CD14-positive monocyte (primary cell): ENCODE results near the gene SLC17A3. TPM values are rescaled to one million over a fixed set of nuclear protein-coding genes. Genes with fewer than 3 reads are reported as not detected.

Source experiments
- DNase-seq, 3 donors: peaks; one replicate each; pipeline ENCODE4 v3.0.0-alpha.2; 2011 to 2022
- H2AFZ ChIP-seq: 2 replicates; pipeline ENCODE4 v1.6.0; 2012; ENCODE audit warnings: mild to moderate bottlenecking, low read depth, low read length, inconsistent platforms; ENCODE audit not compliant: insufficient read depth, poor library complexity, severe bottlenecking
- H3K27ac ChIP-seq, 2 donors: 1 replicate in 1 of 2; 2 replicates in 1 of 2; pipeline ENCODE4 v1.5.1; 2012 to 2013; ENCODE audit warnings: low read length in 2 of 2, control low read depth in 1 of 2, inconsistent platforms in 1 of 2, low read depth in 1 of 2, mild to moderate bottlenecking in 1 of 2
- H3K27me3 ChIP-seq, 2 donors: one replicate each; pipeline versions ENCODE4 v1.6.0 to v1.6.1; 2011 to 2013; ENCODE audit warnings: low read length in 2 of 2; ENCODE audit not compliant: control insufficient read depth in 2 of 2, insufficient read depth in 2 of 2
- H3K36me3 ChIP-seq, 2 donors: replicated peaks in 1 of 2; 1 replicate in 1 of 2; 2 replicates in 1 of 2; pipeline versions ENCODE4 v1.5.1 to v1.6.1; 2012 to 2013; ENCODE audit warnings: low read length in 2 of 2, control low read depth in 1 of 2, inconsistent platforms in 1 of 2, mild to moderate bottlenecking in 1 of 2; ENCODE audit not compliant: insufficient read depth in 2 of 2, control insufficient read depth in 1 of 2
- H3K4me1 ChIP-seq, 2 donors: 1 replicate in 1 of 2; 2 replicates in 1 of 2; pipeline versions ENCODE4 v1.5.1 to v1.6.1; 2012 to 2013; ENCODE audit warnings: low read length in 2 of 2, control low read depth in 1 of 2, inconsistent platforms in 1 of 2, mild to moderate bottlenecking in 1 of 2, moderate library complexity in 1 of 2; ENCODE audit not compliant: insufficient read depth in 2 of 2, control insufficient read depth in 1 of 2
- H3K4me2 ChIP-seq: replicated peaks from 2 replicates; pipeline ENCODE3; 2012; ENCODE audit warnings: low read length, moderate library complexity, mild to moderate bottlenecking; ENCODE audit not compliant: poor library complexity, severe bottlenecking; ENCODE audit errors: extremely low read depth
- H3K4me3 ChIP-seq, 3 experiments: fragments of 200-600 bp in 1 of 3; sonication (generic) in 1 of 3; replicated peaks in 1 of 3; 1 replicate in 2 of 3; 2 replicates in 1 of 3; pipeline ENCODE4 v1.5.1; 2011 to 2013; ENCODE audit warnings: low read length in 3 of 3, mild to moderate bottlenecking in 3 of 3, control low read depth in 2 of 3, low read depth in 2 of 3, inconsistent platforms in 1 of 3, moderate library complexity in 1 of 3
- H3K79me2 ChIP-seq: 2 replicates; pipeline ENCODE4 v1.6.0; 2012; ENCODE audit warnings: mild to moderate bottlenecking, control low read depth, inconsistent platforms, low read length, moderate library complexity; ENCODE audit not compliant: insufficient read depth
- H3K9ac ChIP-seq: 2 replicates; pipeline ENCODE4 v1.6.0; 2017; ENCODE audit warnings: low read length, mild to moderate bottlenecking; ENCODE audit not compliant: insufficient read depth, poor library complexity, severe bottlenecking
- H3K9me3 ChIP-seq, 2 donors: replicated peaks in 1 of 2; 1 replicate in 1 of 2; 2 replicates in 1 of 2; pipeline versions ENCODE4 v1.5.1 to v1.6.1; 2012 to 2013; ENCODE audit warnings: low read length in 2 of 2, control low read depth in 1 of 2; ENCODE audit not compliant: control insufficient read depth in 1 of 2, insufficient read depth in 1 of 2
- H4K20me1 ChIP-seq: 2 replicates; pipeline ENCODE4 v1.6.0; 2012; ENCODE audit warnings: mild to moderate bottlenecking, low read length, control low read depth, moderate library complexity; ENCODE audit not compliant: insufficient read depth
- H3K27ac Mint-ChIP-seq, 7 donors: one replicate each; pipeline ENCODE4 v1.8.0; 2020; ENCODE audit warnings: mild to moderate bottlenecking in 7 of 7, mixed read lengths in 7 of 7, moderate library complexity in 6 of 7, inconsistent platforms in 2 of 7
- H3K27me3 Mint-ChIP-seq, 3 donors: one replicate each; pipeline ENCODE4 v1.8.0; 2021 to 2022; ENCODE audit warnings: low read depth in 3 of 3, mild to moderate bottlenecking in 3 of 3, mixed read lengths in 3 of 3, moderate library complexity in 3 of 3, inconsistent platforms in 1 of 3
- H3K36me3 Mint-ChIP-seq, 2 donors: one replicate each; pipeline ENCODE4 v1.8.0; 2020; ENCODE audit warnings: mixed read lengths in 2 of 2, inconsistent platforms in 1 of 2, mild to moderate bottlenecking in 1 of 2
- H3K4me1 Mint-ChIP-seq: one replicate; pipeline ENCODE4 v1.8.0; 2020; ENCODE audit warnings: mild to moderate bottlenecking, mixed read lengths
- H3K4me3 Mint-ChIP-seq, 2 donors: one replicate each; pipeline ENCODE4 v1.8.0; 2020; ENCODE audit warnings: mild to moderate bottlenecking in 2 of 2, mixed read lengths in 2 of 2, moderate library complexity in 1 of 2
- H3K9me3 Mint-ChIP-seq, 7 donors: one replicate each; pipeline ENCODE4 v1.8.0; 2020 to 2022; ENCODE audit warnings: mixed read lengths in 7 of 7, mild to moderate bottlenecking in 6 of 7, moderate library complexity in 6 of 7, inconsistent platforms in 2 of 7
- WGBS: methylation state at CpG from one replicate; pipeline ENCODE4 v1.1.5; 2013; ENCODE audit warnings: missing lambda C conversion rate; ENCODE audit not compliant: insufficient coverage; 5-methylcytosine and 5-hydroxymethylcytosine counted together
- intact Hi-C, 2 donors: fragments of 100-400 bp; cut with micrococcal nuclease; formaldehyde crosslinking; loops; one replicate each; pipeline versions ENCODE4 v1.15.0 to v1.15.1; 2023
- polyA plus RNA-seq, 3 donors: library from polyadenylated mRNA; depleted of rRNA in 1 of 3; unstranded in 2 of 3; stranded (reverse) in 1 of 3; fragments of 300-500 nt in 2 of 3; fragments of >200 nt in 1 of 3; fragmentation: Illumina TruSeq in 2 of 3; gene quantifications; 1 replicate in 2 of 3; 2 replicates in 1 of 3; pipeline ENCODE4 v1.2.3, GENCODE V29; 2012 to 2021
- TF ChIP-seq, protein P1 (sequence below): fragments of 200-600 bp; IDR thresholded peaks from one replicate; pipeline ENCODE4 v1.8.0; 2022; ENCODE audit warnings: antibody characterized with exemption, mild to moderate bottlenecking

The SLC17A3 gene
- polyA plus RNA-seq, 3 donors: not detected

GRCh38 chr6:25896252-25896651, 22.2 kb upstream of the SLC17A3 start:
- Histone ChIP-seq H3K27me3 (no peaks in the 10 kb centered on the region), H2AFZ (no peak overlapping the region), H3K36me3 (no peaks in the 10 kb centered on the region), H3K4me1 (no peaks in the 10 kb centered on the region), H3K79me2 (no peaks in the 10 kb centered on the region), H3K4me2 (no peak overlapping the region), H4K20me1 (no peaks in the 10 kb centered on the region), H3K9ac (no peak overlapping the region), H3K4me3 (no peak overlapping the region), H3K9me3 (no peaks in the 10 kb centered on the region), H3K27ac (no peak overlapping the region)
- intact Hi-C loops: no loop called here
- Mint-ChIP-seq H3K4me1 (no peaks in the 10 kb centered on the region), H3K27ac (no peak overlapping the region), H3K9me3 (no peaks in the 10 kb centered on the region), H3K27me3 (peaks cover 0 to 1% (median 0%) of the 10 kb centered on the region in 3 donors), H3K36me3 (no peaks in the 10 kb centered on the region), H3K4me3 (no peak overlapping the region)
- TF ChIP-seq, protein P1, sequence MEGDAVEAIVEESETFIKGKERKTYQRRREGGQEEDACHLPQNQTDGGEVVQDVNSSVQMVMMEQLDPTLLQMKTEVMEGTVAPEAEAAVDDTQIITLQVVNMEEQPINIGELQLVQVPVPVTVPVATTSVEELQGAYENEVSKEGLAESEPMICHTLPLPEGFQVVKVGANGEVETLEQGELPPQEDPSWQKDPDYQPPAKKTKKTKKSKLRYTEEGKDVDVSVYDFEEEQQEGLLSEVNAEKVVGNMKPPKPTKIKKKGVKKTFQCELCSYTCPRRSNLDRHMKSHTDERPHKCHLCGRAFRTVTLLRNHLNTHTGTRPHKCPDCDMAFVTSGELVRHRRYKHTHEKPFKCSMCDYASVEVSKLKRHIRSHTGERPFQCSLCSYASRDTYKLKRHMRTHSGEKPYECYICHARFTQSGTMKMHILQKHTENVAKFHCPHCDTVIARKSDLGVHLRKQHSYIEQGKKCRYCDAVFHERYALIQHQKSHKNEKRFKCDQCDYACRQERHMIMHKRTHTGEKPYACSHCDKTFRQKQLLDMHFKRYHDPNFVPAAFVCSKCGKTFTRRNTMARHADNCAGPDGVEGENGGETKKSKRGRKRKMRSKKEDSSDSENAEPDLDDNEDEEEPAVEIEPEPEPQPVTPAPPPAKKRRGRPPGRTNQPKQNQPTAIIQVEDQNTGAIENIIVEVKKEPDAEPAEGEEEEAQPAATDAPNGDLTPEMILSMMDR: no peak
- no peak for DNase-seq
- 92% methylated on average over 2 of the region's 3 CpGs for WGBS

GRCh38 chr6:25895771-25896170, 21.7 kb upstream of the SLC17A3 start:
- Mint-ChIP-seq H3K27ac (no peak overlapping the region), H3K4me1 (peaks cover 1% of the 10 kb centered on the region), H3K27me3 (peaks cover 0 to 1% (median 0%) of the 10 kb centered on the region in 3 donors), H3K4me3 (no peak overlapping the region), H3K36me3 (no peaks in the 10 kb centered on the region), H3K9me3 (no peaks in the 10 kb centered on the region)
- Histone ChIP-seq H3K4me3 (no peak overlapping the region), H3K4me2 (no peak overlapping the region), H3K79me2 (no peaks in the 10 kb centered on the region), H3K9me3 (no peaks in the 10 kb centered on the region), H4K20me1 (no peaks in the 10 kb centered on the region), H2AFZ (no peak overlapping the region), H3K27me3 (no peaks in the 10 kb centered on the region), H3K27ac (no peak overlapping the region), H3K4me1 (no peaks in the 10 kb centered on the region), H3K36me3 (no peaks in the 10 kb centered on the region), H3K9ac (no peak overlapping the region)
- TF ChIP-seq, protein P1: no peak
- WGBS: no CpG with 5 or more reads among the region's 1 CpG
- intact Hi-C loops: no loop called here
- no peak for DNase-seq
